Islet precursor cell (in vitro differentiated cells): ENCODE data around the gene TSHZ3.

Source experiments
- DNase-seq: peaks from one replicate; pipeline ENCODE4 v3.0.0-alpha.2; 2018

TSHZ3 gene

DNA sequence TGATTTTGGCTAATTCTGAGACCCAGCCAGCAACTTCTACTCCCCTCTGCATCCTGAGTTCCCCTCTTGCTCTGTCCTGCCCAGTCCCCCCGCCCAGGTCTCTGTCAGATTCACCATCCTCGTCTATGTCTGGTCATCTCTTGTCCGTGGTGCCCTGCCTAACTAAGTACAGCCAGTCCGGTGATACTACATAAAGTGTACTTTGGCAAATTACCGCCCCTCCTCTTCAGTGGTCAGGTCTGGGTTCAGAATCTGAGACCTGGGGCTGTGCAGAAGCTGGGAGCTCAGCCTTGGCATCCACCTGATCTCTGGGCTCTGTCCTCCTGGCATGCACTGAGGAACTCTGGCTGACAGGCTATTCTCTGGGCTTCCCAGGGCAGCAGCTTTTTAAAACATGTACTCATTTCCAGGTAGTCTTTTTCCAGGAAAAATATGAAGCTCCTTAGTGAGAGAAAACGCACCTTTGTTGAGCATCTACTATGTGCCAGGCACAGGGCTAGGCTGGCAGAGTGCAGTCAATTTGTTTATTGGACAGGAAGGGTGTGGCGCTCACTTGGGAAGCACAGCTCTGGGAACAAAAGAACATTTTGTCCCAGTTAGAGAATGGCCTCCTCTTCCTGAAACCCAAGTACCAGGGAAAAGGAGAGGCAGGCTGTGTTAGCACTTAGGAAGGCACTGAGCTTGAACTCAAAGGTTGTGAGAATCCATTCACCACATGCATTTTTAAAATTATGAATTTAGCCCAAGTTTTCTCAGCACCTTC, 88.9 kb downstream of the TSHZ3 start:
- DNase-seq: peak; percentile 23

GRCh38 chr19:31258211-31259052, 90.8 kb downstream of the TSHZ3 start:
- no peak for DNase-seq

DNA sequence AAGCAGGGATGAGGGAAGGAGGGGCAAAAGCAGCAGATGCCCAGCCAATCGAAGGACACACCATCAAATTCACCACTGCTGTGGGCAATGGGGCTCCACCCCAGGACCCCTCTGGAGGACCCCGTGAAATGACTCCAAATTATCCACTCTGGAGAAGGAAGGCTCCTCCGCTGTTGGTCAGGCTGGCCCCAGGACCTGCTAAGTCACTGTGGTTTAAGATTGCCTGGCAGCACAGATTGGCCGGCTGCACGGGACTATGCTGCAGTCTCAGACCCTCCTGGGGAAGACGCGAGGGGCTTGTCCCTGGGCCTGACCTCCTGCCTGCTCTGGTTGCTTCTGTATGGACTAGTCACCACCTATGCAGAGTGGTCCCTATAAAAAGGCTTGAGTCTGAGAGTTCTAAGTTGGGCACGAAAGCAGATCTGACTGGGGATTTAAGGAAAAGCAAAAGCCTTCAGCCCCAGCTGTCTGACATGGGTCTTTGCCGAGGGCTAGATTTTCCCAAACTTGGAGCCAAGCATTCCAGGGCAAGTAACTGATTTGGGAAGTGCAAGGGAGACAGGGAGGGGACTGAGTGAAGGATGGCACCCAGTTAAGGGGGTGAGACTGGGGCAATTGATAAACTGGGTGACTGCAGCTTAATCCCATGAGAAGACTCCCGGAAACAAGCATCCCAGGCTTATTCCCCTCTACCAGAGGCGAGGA, 91.7 kb downstream of the TSHZ3 start:
- peak; percentile 35 for DNase-seq

- peak; percentile 25 for DNase-seq
Observed at GRCh38 chr19:31257025-31257424, 92.2 kb downstream of the TSHZ3 start.

DNA sequence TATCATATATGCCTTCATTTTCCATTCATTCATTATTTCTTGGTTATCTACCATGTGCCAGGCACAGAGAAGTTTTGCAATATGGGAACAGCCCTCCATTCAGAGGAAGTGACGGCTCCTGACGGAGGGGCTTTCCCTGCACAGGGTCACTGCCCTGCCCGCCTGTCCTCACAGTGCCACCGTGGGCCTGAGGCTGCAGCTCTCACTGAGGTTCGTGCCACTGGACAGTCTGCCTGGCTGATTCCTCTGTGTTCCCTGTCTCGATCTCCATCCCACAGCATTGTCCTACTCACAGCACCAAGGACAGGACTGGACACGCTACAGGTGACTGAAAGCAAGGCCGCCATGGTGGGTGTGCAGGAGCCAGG, 92.7 kb downstream of the TSHZ3 start:
- DNase-seq: peak; percentile 35

DNA sequence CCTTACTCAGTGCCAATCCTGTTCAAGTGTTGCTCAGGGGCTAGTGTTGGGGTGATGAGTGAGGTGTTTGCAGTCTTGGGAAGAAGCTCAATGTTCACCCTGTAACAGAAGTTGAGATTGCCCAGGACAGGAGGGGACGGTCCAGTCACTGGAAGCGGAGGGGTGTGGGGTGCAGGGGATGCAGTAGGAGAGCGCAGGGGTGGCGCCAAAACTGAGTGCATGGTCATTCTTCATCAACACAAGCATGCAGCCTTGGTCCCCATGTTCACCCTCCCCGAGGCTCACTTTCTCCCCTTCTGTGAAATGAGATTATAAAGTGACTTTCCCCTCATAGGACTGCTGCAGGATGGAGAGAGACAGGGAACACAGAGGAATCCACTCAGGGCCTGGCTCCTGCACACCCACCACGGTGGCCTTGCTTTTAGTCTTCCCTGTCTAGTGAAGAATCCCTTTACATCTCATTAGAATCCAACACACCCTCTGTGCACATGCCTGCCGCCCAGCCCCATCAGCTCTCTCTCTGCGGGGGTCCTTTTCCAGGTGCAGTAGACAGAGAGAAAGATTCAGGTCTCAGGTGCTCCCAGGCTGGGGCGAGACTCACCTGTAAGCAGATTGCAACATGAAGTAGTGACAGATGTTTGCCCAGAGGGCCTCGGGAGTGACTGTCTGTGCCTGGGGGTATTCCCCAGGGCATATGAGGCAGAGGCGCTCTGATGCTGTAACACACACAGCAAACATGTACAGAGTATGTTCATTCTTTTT, 93.2 kb downstream of the TSHZ3 start:
- DNase-seq: peak; percentile 27

DNA sequence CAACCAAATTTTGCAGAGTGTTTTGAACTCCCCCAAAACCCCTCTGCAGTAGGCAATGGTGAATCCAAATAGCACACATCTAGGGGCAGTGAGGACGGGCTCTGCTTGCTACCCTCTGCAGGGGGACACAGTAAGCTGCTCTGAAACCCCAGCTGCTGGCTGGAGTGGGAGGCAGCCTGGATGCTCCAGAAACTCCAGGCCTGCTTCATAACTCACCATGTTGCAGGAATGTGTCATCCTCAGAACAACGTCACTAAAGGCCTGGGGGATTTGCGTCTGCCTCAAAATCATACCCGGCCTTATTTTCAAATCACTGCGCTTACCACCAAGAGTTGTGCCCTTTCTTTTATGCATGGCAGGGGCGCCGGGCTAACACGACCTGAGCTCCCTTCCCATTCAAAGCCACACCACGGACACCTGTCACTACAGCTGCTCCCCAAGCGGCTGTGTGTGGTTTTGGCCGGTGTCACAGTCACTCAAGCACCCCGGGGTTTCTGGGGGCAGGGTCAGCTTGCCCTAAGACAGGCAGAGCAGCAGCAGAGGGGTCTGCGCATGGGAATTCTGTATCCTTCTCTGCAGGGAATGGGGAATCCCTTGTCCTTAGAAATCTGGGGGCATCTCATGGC, 93.9 kb downstream of the TSHZ3 start:
- peak; percentile 23 for DNase-seq

- DNase-seq: no peak
Observed at GRCh38 chr19:31254611-31255010, 94.6 kb downstream of the TSHZ3 start.

GRCh38 chr19:31254180-31254551, 95.1 kb downstream of the TSHZ3 start:
- peak; percentile 67 for DNase-seq

GRCh38 chr19:31253526-31254179, 95.6 kb downstream of the TSHZ3 start:
- no peak for DNase-seq

- DNase-seq: no peak
Observed at GRCh38 chr19:31252441-31252840, 96.8 kb downstream of the TSHZ3 start.

DNA sequence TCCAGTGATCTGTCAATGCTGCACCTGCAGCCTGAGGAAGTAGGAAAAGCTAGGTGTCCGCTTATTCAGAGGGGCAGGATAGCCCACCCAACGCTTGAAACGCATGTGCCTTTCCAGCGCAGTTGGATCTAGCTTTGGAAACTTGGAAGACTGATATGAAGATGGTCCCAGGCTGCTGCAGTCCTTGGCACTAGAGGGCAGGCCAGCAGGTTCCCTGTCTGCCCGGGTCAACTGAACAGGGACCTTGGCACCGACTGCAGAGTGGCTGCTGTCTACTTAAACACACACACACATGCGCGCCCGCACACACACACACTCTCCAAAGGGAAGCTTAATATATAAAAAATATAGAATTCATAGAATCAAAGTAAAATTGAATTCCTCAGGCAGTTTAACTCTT, 100.0 kb downstream of the TSHZ3 start:
- DNase-seq: no peak

DNA sequence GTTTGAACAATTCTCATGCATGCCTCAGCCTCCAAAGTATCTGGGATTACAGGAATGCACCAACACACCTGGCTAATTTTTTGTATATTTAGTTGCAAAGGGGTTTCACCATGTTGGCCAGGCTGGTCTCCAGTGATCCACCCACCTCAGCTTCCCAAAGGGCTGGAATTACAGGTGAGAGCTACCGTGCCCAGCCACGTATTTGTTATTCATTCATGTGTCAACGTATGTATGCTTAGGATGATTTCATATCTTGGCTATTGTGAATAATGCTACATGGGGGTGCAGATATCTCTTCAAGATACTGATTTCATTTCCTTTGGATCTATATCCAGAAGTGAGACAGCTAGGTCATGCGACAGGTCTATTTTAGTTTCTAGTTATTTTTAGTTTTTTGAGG, 113.4 kb downstream of the TSHZ3 start:
- DNase-seq: no peak

- no peak for DNase-seq
Observed at GRCh38 chr19:31233295-31233800, 115.9 kb downstream of the TSHZ3 start.

- no peak for DNase-seq
Observed at GRCh38 chr19:31232871-31233270, 116.4 kb downstream of the TSHZ3 start.

DNA sequence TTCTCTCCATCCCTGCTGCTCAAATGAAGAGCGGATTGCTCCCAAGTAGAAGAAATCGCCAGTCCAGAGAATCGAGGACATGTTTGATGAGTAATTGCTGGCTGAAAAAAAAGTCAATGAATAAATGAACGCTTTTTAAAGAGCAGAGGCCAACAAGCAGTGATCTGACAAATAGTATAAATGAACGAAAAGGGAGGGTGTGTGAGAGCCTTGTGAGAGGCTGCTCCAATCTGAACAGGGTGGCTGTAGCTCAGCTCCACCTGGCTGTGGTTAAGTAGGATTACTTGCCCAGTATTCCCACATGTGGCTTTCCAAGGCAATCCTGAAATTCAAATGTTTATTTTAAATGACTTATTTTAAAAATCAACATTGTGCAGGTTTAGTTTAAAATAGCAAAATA, 117.1 kb downstream of the TSHZ3 start:
- no peak for DNase-seq

- no peak for DNase-seq
Observed at GRCh38 chr19:31231237-31231636, 118.0 kb downstream of the TSHZ3 start.

GRCh38 chr19:31226151-31226935, 122.9 kb downstream of the TSHZ3 start:
- no peak for DNase-seq
